ENCODE results near the gene TRIM17. TPM values are rescaled to one million over a fixed set of nuclear protein-coding genes. Genes with fewer than 3 reads are reported as not detected.
A peak's percentile ranks its signal among the peaks of the same experiment; 100 is the strongest.

TRIM17 gene
- total and polyA plus RNA-seq, 9 of the 15 experiments (the other 6 are each of a cell fraction or from before 2014, with no cell fraction given), result not detected

DNA sequence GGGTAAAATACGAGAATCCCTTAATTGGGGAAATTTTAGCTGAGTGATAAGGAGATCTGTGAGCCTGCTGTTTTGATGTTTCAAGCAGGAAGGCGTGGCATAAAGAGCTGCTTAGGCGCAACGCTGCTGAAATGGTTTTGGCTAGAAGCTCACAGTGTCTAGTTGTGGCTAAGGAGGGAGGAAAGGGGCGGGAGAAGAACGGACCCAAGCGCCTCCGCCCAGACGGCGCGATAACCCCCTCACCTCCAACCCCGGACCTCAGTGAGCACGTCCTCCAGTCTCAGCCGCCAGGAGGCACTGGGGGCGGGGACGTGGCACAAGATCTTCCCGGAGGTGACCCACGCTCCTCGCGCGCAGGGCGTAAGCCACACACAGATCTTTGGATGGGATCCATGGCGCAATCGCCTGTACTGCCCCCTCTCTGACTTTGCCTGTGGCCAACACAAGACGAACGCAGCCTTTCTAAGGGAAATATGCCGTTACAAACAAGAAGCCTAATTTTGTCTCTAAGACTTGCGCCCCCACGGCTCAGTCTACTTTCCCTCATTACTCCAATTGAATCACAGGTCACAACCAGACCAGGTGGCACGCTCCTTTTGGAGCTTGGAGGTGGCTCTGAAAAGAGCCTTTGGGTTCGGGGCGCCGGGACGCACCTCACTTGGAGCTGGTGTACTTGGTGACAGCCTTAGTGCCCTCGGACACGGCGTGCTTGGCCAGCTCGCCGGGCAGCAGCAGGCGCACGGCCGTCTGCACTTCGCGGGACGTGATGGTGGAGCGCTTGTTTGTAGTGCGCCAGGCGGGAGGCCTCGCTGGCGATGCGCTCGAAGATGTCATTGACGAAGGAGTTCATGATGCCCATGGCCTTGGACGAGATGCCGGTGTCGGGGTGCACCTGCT, 47.1 kb upstream of the TRIM17 start (continued):
- TF ChIP-seq ZNF23 (CRISPR knock-in tag; IDR thresholded peaks at IDR 0.05), result no peak
- TF ChIP-seq ZNF12 (CRISPR knock-in tag; IDR thresholded peaks at IDR 0.05), result no peak; the same call in 1 of the 2 replicates
- TF ChIP-seq MCM7 (IDR thresholded peaks at IDR 0.05), result no peak
- TF ChIP-seq GABPA (tag; conservative IDR thresholded peaks at IDR 0.05; ENCODE audit: low read depth), result 0 out of 2 replicates have a peak, but pooled peaks have one; percentile 8
- 0 out of 2 replicates have a peak, but pooled peaks have one; percentile 76 for TF ChIP-seq SREBF1 (IDR thresholded peaks at IDR 0.05; ENCODE audit: borderline replicate concordance, low read depth, low read length)
- TF ChIP-seq, protein P1, sequence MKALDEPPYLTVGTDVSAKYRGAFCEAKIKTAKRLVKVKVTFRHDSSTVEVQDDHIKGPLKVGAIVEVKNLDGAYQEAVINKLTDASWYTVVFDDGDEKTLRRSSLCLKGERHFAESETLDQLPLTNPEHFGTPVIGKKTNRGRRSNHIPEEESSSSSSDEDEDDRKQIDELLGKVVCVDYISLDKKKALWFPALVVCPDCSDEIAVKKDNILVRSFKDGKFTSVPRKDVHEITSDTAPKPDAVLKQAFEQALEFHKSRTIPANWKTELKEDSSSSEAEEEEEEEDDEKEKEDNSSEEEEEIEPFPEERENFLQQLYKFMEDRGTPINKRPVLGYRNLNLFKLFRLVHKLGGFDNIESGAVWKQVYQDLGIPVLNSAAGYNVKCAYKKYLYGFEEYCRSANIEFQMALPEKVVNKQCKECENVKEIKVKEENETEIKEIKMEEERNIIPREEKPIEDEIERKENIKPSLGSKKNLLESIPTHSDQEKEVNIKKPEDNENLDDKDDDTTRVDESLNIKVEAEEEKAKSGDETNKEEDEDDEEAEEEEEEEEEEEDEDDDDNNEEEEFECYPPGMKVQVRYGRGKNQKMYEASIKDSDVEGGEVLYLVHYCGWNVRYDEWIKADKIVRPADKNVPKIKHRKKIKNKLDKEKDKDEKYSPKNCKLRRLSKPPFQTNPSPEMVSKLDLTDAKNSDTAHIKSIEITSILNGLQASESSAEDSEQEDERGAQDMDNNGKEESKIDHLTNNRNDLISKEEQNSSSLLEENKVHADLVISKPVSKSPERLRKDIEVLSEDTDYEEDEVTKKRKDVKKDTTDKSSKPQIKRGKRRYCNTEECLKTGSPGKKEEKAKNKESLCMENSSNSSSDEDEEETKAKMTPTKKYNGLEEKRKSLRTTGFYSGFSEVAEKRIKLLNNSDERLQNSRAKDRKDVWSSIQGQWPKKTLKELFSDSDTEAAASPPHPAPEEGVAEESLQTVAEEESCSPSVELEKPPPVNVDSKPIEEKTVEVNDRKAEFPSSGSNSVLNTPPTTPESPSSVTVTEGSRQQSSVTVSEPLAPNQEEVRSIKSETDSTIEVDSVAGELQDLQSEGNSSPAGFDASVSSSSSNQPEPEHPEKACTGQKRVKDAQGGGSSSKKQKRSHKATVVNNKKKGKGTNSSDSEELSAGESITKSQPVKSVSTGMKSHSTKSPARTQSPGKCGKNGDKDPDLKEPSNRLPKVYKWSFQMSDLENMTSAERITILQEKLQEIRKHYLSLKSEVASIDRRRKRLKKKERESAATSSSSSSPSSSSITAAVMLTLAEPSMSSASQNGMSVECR (CRISPR knock-in tag; IDR thresholded peaks at IDR 0.05), result peak; percentile 48; the same call in 1 of the 2 replicates
- TF ChIP-seq, protein P2, sequence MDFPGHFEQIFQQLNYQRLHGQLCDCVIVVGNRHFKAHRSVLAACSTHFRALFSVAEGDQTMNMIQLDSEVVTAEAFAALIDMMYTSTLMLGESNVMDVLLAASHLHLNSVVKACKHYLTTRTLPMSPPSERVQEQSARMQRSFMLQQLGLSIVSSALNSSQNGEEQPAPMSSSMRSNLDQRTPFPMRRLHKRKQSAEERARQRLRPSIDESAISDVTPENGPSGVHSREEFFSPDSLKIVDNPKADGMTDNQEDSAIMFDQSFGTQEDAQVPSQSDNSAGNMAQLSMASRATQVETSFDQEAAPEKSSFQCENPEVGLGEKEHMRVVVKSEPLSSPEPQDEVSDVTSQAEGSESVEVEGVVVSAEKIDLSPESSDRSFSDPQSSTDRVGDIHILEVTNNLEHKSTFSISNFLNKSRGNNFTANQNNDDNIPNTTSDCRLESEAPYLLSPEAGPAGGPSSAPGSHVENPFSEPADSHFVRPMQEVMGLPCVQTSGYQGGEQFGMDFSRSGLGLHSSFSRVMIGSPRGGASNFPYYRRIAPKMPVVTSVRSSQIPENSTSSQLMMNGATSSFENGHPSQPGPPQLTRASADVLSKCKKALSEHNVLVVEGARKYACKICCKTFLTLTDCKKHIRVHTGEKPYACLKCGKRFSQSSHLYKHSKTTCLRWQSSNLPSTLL (IDR thresholded peaks at IDR 0.05), result peak; percentile 96
- TF ChIP-seq CBFB (CRISPR knock-in tag; IDR thresholded peaks at IDR 0.05), result peak; percentile 92
- TF ChIP-seq NRF1 (conservative IDR thresholded peaks at IDR 0.05 in 1 of 2, IDR thresholded peaks at IDR 0.05 in 1 of 2), result peak; percentile 82 to 85
- peak; percentile 59; the same call in 1 of the 2 replicates for TF ChIP-seq SAFB (IDR thresholded peaks at IDR 0.05; ENCODE audit: borderline replicate concordance, low read depth, low read length)
- peak; percentile 93 for TF ChIP-seq ZBTB7A (IDR thresholded peaks at IDR 0.05; ENCODE audit: borderline replicate concordance, control insufficient read depth, low read depth, low read length)
- TF ChIP-seq, protein P3, sequence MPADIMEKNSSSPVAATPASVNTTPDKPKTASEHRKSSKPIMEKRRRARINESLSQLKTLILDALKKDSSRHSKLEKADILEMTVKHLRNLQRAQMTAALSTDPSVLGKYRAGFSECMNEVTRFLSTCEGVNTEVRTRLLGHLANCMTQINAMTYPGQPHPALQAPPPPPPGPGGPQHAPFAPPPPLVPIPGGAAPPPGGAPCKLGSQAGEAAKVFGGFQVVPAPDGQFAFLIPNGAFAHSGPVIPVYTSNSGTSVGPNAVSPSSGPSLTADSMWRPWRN (IDR thresholded peaks at IDR 0.05; ENCODE audit: low read depth), result peak; percentile 95
- TF ChIP-seq, protein P4, sequence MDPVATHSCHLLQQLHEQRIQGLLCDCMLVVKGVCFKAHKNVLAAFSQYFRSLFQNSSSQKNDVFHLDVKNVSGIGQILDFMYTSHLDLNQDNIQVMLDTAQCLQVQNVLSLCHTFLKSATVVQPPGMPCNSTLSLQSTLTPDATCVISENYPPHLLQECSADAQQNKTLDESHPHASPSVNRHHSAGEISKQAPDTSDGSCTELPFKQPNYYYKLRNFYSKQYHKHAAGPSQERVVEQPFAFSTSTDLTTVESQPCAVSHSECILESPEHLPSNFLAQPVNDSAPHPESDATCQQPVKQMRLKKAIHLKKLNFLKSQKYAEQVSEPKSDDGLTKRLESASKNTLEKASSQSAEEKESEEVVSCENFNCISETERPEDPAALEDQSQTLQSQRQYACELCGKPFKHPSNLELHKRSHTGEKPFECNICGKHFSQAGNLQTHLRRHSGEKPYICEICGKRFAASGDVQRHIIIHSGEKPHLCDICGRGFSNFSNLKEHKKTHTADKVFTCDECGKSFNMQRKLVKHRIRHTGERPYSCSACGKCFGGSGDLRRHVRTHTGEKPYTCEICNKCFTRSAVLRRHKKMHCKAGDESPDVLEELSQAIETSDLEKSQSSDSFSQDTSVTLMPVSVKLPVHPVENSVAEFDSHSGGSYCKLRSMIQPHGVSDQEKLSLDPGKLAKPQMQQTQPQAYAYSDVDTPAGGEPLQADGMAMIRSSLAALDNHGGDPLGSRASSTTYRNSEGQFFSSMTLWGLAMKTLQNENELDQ (CRISPR knock-in tag; IDR thresholded peaks at IDR 0.05; ENCODE audit: borderline replicate concordance), result 0 out of 2 replicates have a peak, but pooled peaks have one; percentile 16
- peak; percentile 35 for TF ChIP-seq KDM5B (IDR thresholded peaks at IDR 0.05; ENCODE audit: insufficient replicate concordance, low read depth, low read length)
- TF ChIP-seq PHF20 (IDR thresholded peaks at IDR 0.05; ENCODE audit: partially characterized antibody), result peak; percentile 28
- no peak for TF ChIP-seq MCM3 (IDR thresholded peaks at IDR 0.05)

Measured in K562 (cell line).